ENCODE data around the gene GC.

GC gene

GRCh38 chr4:71772592-71772991, 11.3 kb downstream of the GC start:
- H3K4me3 ChIP-seq (ENCODE audit: low read depth, low read length), result no peak overlapping the region
- no peak for DNase-seq
- no peaks in the 10 kb centered on the region for H3K9me3 ChIP-seq (ENCODE audit: severe bottlenecking)
- no peaks in the 10 kb centered on the region for H3K36me3 ChIP-seq
- TF ChIP-seq CTCF (IDR thresholded peaks at IDR 0.05; ENCODE audit: low read depth, low read length), result 0 out of 2 replicates have a peak, but pooled peaks have one; percentile 20
- H3K27ac ChIP-seq, result no peak overlapping the region
- no peaks in the 10 kb centered on the region for H3K27me3 ChIP-seq (ENCODE audit: insufficient read depth, low read depth, severe bottlenecking)

GRCh38 chr4:71771613-71772012, 12.3 kb downstream of the GC start:
- DNase-seq, result no peak
- Histone ChIP-seq H3K27ac (no peak overlapping the region), H3K36me3 (no peaks in the 10 kb centered on the region), H3K27me3 (ENCODE audit: insufficient read depth, low read depth, severe bottlenecking) (no peaks in the 10 kb centered on the region), H3K4me3 (ENCODE audit: low read depth, low read length) (no peak overlapping the region), H3K9me3 (ENCODE audit: severe bottlenecking) (no peaks in the 10 kb centered on the region)
- no peak for TF ChIP-seq CTCF (IDR thresholded peaks at IDR 0.05; ENCODE audit: low read depth, low read length)

- DNase-seq, result no peak
- Histone ChIP-seq H3K27ac (no peak overlapping the region), H3K36me3 (no peaks in the 10 kb centered on the region), H3K27me3 (ENCODE audit: insufficient read depth, low read depth, severe bottlenecking) (no peaks in the 10 kb centered on the region), H3K9me3 (ENCODE audit: severe bottlenecking) (no peaks in the 10 kb centered on the region), H3K4me3 (ENCODE audit: low read depth, low read length) (no peak overlapping the region)
- TF ChIP-seq CTCF (IDR thresholded peaks at IDR 0.05; ENCODE audit: low read depth, low read length), result no peak
Measured at GRCh38 chr4:71769434-71769833, 14.4 kb downstream of the GC start.

- Histone ChIP-seq H3K9me3 (ENCODE audit: severe bottlenecking) (no peaks in the 10 kb centered on the region), H3K4me3 (ENCODE audit: low read depth, low read length) (no peak overlapping the region), H3K36me3 (no peaks in the 10 kb centered on the region), H3K27ac (no peak overlapping the region), H3K27me3 (ENCODE audit: insufficient read depth, low read depth, severe bottlenecking) (no peaks in the 10 kb centered on the region)
- no peak for TF ChIP-seq CTCF (IDR thresholded peaks at IDR 0.05; ENCODE audit: low read depth, low read length)
- no peak for DNase-seq
Measured at GRCh38 chr4:71768123-71768522, 15.8 kb downstream of the GC start.

GRCh38 chr4:71765821-71766383, 18.0 kb downstream of the GC start:
- no peak for TF ChIP-seq CTCF (IDR thresholded peaks at IDR 0.05; ENCODE audit: low read depth, low read length)
- DNase-seq, result no peak
- Histone ChIP-seq H3K36me3 (no peaks in the 10 kb centered on the region), H3K27me3 (ENCODE audit: insufficient read depth, low read depth, severe bottlenecking) (no peaks in the 10 kb centered on the region), H3K4me3 (ENCODE audit: low read depth, low read length) (no peak overlapping the region), H3K9me3 (ENCODE audit: severe bottlenecking) (no peaks in the 10 kb centered on the region), H3K27ac (no peak overlapping the region)

GRCh38 chr4:71765350-71765749, 18.5 kb downstream of the GC start:
- TF ChIP-seq CTCF (IDR thresholded peaks at IDR 0.05; ENCODE audit: low read depth, low read length), result no peak
- H3K4me3 ChIP-seq (ENCODE audit: low read depth, low read length), result no peak overlapping the region
- no peaks in the 10 kb centered on the region for H3K9me3 ChIP-seq (ENCODE audit: severe bottlenecking)
- H3K36me3 ChIP-seq, result no peaks in the 10 kb centered on the region
- DNase-seq, result no peak
- H3K27me3 ChIP-seq (ENCODE audit: insufficient read depth, low read depth, severe bottlenecking), result no peaks in the 10 kb centered on the region
- no peak overlapping the region for H3K27ac ChIP-seq

Measured in WERI-Rb-1 (cell line).